ENCODE measurements around the gene TMPRSS15. TPM values are rescaled to one million over a fixed set of nuclear protein-coding genes. Genes with fewer than 3 reads are reported as not detected.

The TMPRSS15 gene
- total RNA-seq (2021) (not detected in 2 replicates), Bru-seq, nascent RNA (not detected), BruChase-seq, experiment 1, labeled RNA remaining after a 2-hour chase (percentile 1 among the genes with signal in this experiment), BruChase-seq, experiment 2, labeled RNA remaining after a 6-hour chase (not detected)
- long read RNA-seq = 0 reads

GRCh38 chr21:18403735-18404450 lies at the start of gene TMPRSS15:
TMPRSS15 (minus strand) TSS chr21:18403785; CDS start chr21:18403622, 163 bp downstream.
- Histone ChIP-seq H3K4me3 (no peak within 1 kb of the TSS), H3K79me2 (ENCODE audit: low read depth) (no peaks in the 10 kb centered on the region), H2AFZ (no peak within 1 kb of the TSS), H3K9me2 (ENCODE audit: insufficient read depth) (no peaks in the 10 kb centered on the region), H3K4me2 (no peak within 1 kb of the TSS), H3K9me3 (ENCODE audit: insufficient read depth, low read depth) (no peaks in the 10 kb centered on the region), H3K27me3 (ENCODE audit: insufficient read depth, low read depth) (no peaks in the 10 kb centered on the region), H3F3A (ENCODE audit: insufficient read depth, low read depth) (no peaks in the 10 kb centered on the region), H3K4me1 (replicated peaks; ENCODE audit: insufficient read depth) (no peaks in the 10 kb centered on the region), H4K20me1 (ENCODE audit: insufficient read depth) (no peaks in the 10 kb centered on the region), H3K27ac (no peak within 1 kb of the TSS), H3K36me3 (ENCODE audit: low read depth) (no peaks in the 10 kb centered on the region)
- DNase-seq = no peak
- intact Hi-C loops (cut with micrococcal nuclease; ENCODE audit: unreplicated experiment) = no loop called here
- TF ChIP-seq EZH2 (IDR thresholded peaks at IDR 0.05; ENCODE audit: low read depth) (no peak), CTCF (conservative IDR thresholded peaks at IDR 0.05) (no peak)
- POLR2A ChIA-PET (ENCODE audit: unreplicated experiment) = no interaction called here
- no TSS peak for BruUV-seq (replicated peaks)
- CTCF ChIA-PET = no interaction called here

DNA sequence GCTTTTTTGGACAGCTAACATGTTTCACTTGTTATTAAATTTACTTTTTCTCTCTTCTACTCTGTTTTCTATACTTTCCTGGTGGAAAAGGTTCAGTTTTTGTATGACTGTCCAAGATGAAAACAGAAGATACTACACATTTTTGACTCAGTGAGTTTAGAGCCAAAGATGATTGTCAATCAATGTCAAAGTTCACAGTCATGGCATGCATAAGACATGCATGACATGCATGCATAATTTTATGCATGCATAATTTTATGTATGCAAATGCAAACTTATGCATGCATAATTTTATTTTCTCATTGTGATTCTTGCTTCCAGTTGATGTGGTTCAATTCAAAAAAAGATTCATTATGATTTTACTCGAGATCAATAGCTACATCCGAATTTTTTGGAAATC lies 48.1 kb upstream of the TMPRSS15 start:
- H3K79me2 ChIP-seq (ENCODE audit: low read depth) = no peaks in the 10 kb centered on the region
- TF ChIP-seq EZH2 (IDR thresholded peaks at IDR 0.05; ENCODE audit: low read depth) (no peak), CTCF (conservative IDR thresholded peaks at IDR 0.05) (no peak)
- POLR2A ChIA-PET (ENCODE audit: unreplicated experiment) = no interaction called here

GRCh38 chr21:18449605-18450550 lies 46.3 kb upstream of the TMPRSS15 start:
- Histone ChIP-seq H3K9me3 (ENCODE audit: insufficient read depth, low read depth) (no peaks in the 10 kb centered on the region), H3K27me3 (ENCODE audit: insufficient read depth, low read depth) (no peaks in the 10 kb centered on the region), H3K4me3 (no peak overlapping the region), H3K79me2 (ENCODE audit: low read depth) (no peaks in the 10 kb centered on the region), H3K27ac (no peak overlapping the region), H4K20me1 (ENCODE audit: insufficient read depth) (no peaks in the 10 kb centered on the region), H3K9me2 (ENCODE audit: insufficient read depth) (no peaks in the 10 kb centered on the region), H3K4me2 (no peak overlapping the region), H3K4me1 (replicated peaks; ENCODE audit: insufficient read depth) (no peaks in the 10 kb centered on the region), H3F3A (ENCODE audit: insufficient read depth, low read depth) (no peaks in the 10 kb centered on the region), H3K36me3 (ENCODE audit: low read depth) (no peaks in the 10 kb centered on the region), H2AFZ (no peak overlapping the region)
- no TSS peak for BruUV-seq (replicated peaks)
- TF ChIP-seq EZH2 (IDR thresholded peaks at IDR 0.05; ENCODE audit: low read depth) (no peak), CTCF (conservative IDR thresholded peaks at IDR 0.05) (no peak)
- DNase-seq = no peak
- ChIA-PET CTCF (no interaction called here), POLR2A (ENCODE audit: unreplicated experiment) (no interaction called here)
- intact Hi-C loops (cut with micrococcal nuclease; ENCODE audit: unreplicated experiment) = no loop called here

More for the DNA sequence above, 48.1 kb upstream of the TMPRSS15 start:
- Histone ChIP-seq H3K4me2 (no peak overlapping the region), H3K4me3 (no peak overlapping the region), H3K36me3 (ENCODE audit: low read depth) (no peaks in the 10 kb centered on the region), H3K9me2 (ENCODE audit: insufficient read depth) (no peaks in the 10 kb centered on the region), H2AFZ (no peak overlapping the region), H4K20me1 (ENCODE audit: insufficient read depth) (no peaks in the 10 kb centered on the region), H3K27me3 (ENCODE audit: insufficient read depth, low read depth) (no peaks in the 10 kb centered on the region), H3K27ac (no peak overlapping the region), H3K9me3 (ENCODE audit: insufficient read depth, low read depth) (no peaks in the 10 kb centered on the region), H3F3A (ENCODE audit: insufficient read depth, low read depth) (no peaks in the 10 kb centered on the region), H3K4me1 (replicated peaks; ENCODE audit: insufficient read depth) (no peaks in the 10 kb centered on the region)
- CTCF ChIA-PET = interaction anchor here (0.6 kb wide), 1 partner anchor 1456 kb away, joined by 10 read pairs; no protein-coding TSS in a partner anchor
- no TSS peak for BruUV-seq (replicated peaks)
- no peak for DNase-seq
- intact Hi-C loops (cut with micrococcal nuclease; ENCODE audit: unreplicated experiment) = no loop called here
